ENCODE results near the gene RYR2.

DNA sequence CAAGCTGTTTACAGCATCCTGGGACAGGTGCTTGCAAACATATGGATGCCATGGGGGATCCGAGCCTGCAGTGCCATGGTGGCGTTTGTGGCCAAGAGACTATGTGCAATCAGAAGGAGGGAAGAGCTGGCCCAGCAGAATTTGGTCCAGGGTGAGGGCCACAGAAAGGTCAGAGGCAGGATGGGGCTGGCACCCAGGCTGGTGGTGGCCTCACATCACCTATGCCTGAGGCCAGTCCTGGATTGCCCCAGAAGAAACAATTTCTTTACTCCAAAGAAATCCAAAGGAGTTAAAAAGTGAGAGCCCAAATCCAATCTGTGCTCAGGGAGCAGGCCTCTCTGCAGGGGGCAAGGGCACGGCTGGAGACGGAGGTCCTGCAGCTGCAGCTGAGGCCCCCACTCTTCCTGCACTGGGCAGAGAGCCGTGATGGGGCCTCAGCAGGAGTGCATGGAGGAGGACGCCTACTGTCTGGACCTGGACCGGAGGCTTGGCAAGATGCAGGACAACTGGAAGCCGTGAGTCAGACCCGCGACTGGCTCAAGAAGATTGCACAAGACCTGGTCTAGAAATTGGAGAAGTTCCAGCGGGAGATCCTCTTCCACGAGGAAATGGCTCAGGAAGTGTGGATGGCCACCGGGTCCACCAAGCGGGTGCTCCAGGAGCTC is 163.5 kb downstream of the RYR2 start:
- TF ChIP-seq, protein P1, sequence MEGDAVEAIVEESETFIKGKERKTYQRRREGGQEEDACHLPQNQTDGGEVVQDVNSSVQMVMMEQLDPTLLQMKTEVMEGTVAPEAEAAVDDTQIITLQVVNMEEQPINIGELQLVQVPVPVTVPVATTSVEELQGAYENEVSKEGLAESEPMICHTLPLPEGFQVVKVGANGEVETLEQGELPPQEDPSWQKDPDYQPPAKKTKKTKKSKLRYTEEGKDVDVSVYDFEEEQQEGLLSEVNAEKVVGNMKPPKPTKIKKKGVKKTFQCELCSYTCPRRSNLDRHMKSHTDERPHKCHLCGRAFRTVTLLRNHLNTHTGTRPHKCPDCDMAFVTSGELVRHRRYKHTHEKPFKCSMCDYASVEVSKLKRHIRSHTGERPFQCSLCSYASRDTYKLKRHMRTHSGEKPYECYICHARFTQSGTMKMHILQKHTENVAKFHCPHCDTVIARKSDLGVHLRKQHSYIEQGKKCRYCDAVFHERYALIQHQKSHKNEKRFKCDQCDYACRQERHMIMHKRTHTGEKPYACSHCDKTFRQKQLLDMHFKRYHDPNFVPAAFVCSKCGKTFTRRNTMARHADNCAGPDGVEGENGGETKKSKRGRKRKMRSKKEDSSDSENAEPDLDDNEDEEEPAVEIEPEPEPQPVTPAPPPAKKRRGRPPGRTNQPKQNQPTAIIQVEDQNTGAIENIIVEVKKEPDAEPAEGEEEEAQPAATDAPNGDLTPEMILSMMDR (IDR thresholded peaks at IDR 0.05), result no peak
- no peak for TF ChIP-seq POLR2A (IDR thresholded peaks at IDR 0.05)

Data from esophagus squamous epithelium (tissue), 4 donors.